WTC11 (cell line): Measurements from ENCODE around the gene SST. TPM values are rescaled to one million over a fixed set of nuclear protein-coding genes. Genes with fewer than 3 reads are reported as not detected.

Experiments used
- total RNA-seq: library from RNA; stranded (reverse); gene quantifications from 3 replicates; pipeline ENCODE4 v1.2.3, GENCODE V29; 2021

SST gene
- total RNA-seq, 1 experiment from 2014 or later = 0.70 TPM

Other genes starting within 250 kb of the SST start
- not detected in 3 replicates for gene RTP2, start 32.2 kb upstream of the SST start, total RNA-seq
- gene BCL6, start 75.1 kb upstream of the SST start, total RNA-seq = 10.2 to 11.8 TPM (median 11.2 TPM) in 3 replicates